B cell (primary cell): ENCODE data around the gene TBK1. TPM values are rescaled to one million over a fixed set of nuclear protein-coding genes. Genes with fewer than 3 reads are reported as not detected.

Experiments used
- ATAC-seq: fragments of 200-7000 bp; cut with Tn5 transposase; one replicate; pipeline ENCODE4 v1.10.0; 2021; ENCODE audit warnings: low read depth, mild to moderate bottlenecking, moderate number of reproducible peaks, moderate library complexity
- CTCF ChIA-PET: fragments of 350-600 bp; sonication (Branson Sonifier 250); formaldehyde crosslinking; loops from one replicate; lab custom pipeline; 2021; ENCODE audit warnings: antibody characterized with exemption, inconsistent platforms; lab: Charles Lee
- POLR2A ChIA-PET: fragments of 350-600 bp; sonication (Branson Sonifier 250); formaldehyde crosslinking; loops from one replicate; lab custom pipeline; 2021; ENCODE audit warnings: antibody characterized with exemption; lab: Charles Lee
- DNase-seq: peaks from one replicate; pipeline ENCODE4 v3.0.0; 2013
- H2AFZ ChIP-seq: 2 replicates; pipeline ENCODE4 v1.6.1; 2012; ENCODE audit warnings: mild to moderate bottlenecking, low read depth, low read length; ENCODE audit not compliant: insufficient read depth, poor library complexity, severe bottlenecking
- H3K27ac ChIP-seq, 2 donors: 1 replicate in 1 of 2; 2 replicates in 1 of 2; pipeline ENCODE4 v1.5.1; 2012 to 2013; ENCODE audit warnings: low read length in 2 of 2, mild to moderate bottlenecking in 2 of 2, moderate library complexity in 1 of 2
- H3K27me3 ChIP-seq, 4 experiments: fragments of 200-600 bp in 1 of 4; sonication (generic) in 1 of 4; replicated peaks in 1 of 4; 1 replicate in 2 of 4; 2 replicates in 2 of 4; pipeline versions ENCODE4 v1.6.1 to v1.7.0; 2013 to 2016; ENCODE audit warnings: low read length in 3 of 4, mild to moderate bottlenecking in 2 of 4, mixed read lengths in 1 of 4, moderate library complexity in 1 of 4; ENCODE audit not compliant: insufficient read depth in 4 of 4, control insufficient read depth in 3 of 4; ENCODE audit errors: control extremely low read depth in 1 of 4
- H3K36me3 ChIP-seq, 2 experiments: replicated peaks in 1 of 2; 1 replicate in 1 of 2; 2 replicates in 1 of 2; pipeline versions ENCODE4 v1.6.1 to v1.7.1; 2013; ENCODE audit warnings: low read length in 1 of 2; ENCODE audit not compliant: insufficient read depth in 2 of 2, control insufficient read depth in 1 of 2; ENCODE audit errors: control extremely low read depth in 1 of 2, extremely low read depth in 1 of 2
- H3K4me1 ChIP-seq, 2 donors: fragments of 200-600 bp in 1 of 2; sonication (generic) in 1 of 2; 1 replicate in 1 of 2; 2 replicates in 1 of 2; pipeline versions ENCODE4 v1.5.1 to v1.6.1; 2013 to 2017; ENCODE audit warnings: low read length in 2 of 2; ENCODE audit not compliant: control insufficient read depth in 2 of 2, insufficient read depth in 2 of 2
- H3K4me2 ChIP-seq: replicated peaks from 2 replicates; pipeline ENCODE3; 2012; ENCODE audit warnings: mild to moderate bottlenecking, low read depth, low read length; ENCODE audit not compliant: poor library complexity, severe bottlenecking
- H3K4me3 ChIP-seq, 5 experiments: fragments of 200-600 bp in 1 of 5; sonication (generic) in 1 of 5; 1 replicate in 3 of 5; 2 replicates in 2 of 5; pipeline versions ENCODE4 v1.5.1 to v1.7.0; 2011 to 2016; ENCODE audit warnings: low read length in 4 of 5, mild to moderate bottlenecking in 4 of 5, low read depth in 2 of 5, control low read depth in 1 of 5, moderate library complexity in 1 of 5; ENCODE audit not compliant: insufficient read depth in 1 of 5; ENCODE audit errors: control extremely low read depth in 1 of 5, extremely low read depth in 1 of 5
- H3K79me2 ChIP-seq: fragments of 200-600 bp; sonication (generic); one replicate; pipeline ENCODE4 v1.6.0; 2016; ENCODE audit warnings: low read length; ENCODE audit not compliant: control insufficient read depth, insufficient read depth
- H3K9ac ChIP-seq: fragments of 200-600 bp; sonication (generic); 2 replicates; pipeline ENCODE4 v1.6.1; 2017; ENCODE audit warnings: mild to moderate bottlenecking, low read length, moderate library complexity
- H3K9me3 ChIP-seq, 3 donors: one replicate each; pipeline versions ENCODE4 v1.6.1 to v1.7.1; 2013; ENCODE audit warnings: low read length in 2 of 3; ENCODE audit not compliant: control insufficient read depth in 2 of 3, insufficient read depth in 1 of 3; ENCODE audit errors: control extremely low read depth in 1 of 3
- H4K20me1 ChIP-seq: 2 replicates; pipeline ENCODE4 v1.6.0; 2012; ENCODE audit warnings: mild to moderate bottlenecking, low read length; ENCODE audit not compliant: insufficient read depth, control insufficient read depth, poor library complexity, severe bottlenecking
- H3K27ac Mint-ChIP-seq: one replicate; pipeline ENCODE4 v1.8.0; 2021; ENCODE audit warnings: mixed read lengths
- H3K27me3 Mint-ChIP-seq: one replicate; pipeline ENCODE4 v1.8.0; 2021; ENCODE audit warnings: mixed read lengths
- H3K4me1 Mint-ChIP-seq: one replicate; pipeline ENCODE4 v1.8.0; 2021; ENCODE audit warnings: mixed read lengths
- H3K4me3 Mint-ChIP-seq: one replicate; pipeline ENCODE4 v1.8.0; 2021; ENCODE audit warnings: mixed read lengths
- H3K9me3 Mint-ChIP-seq: one replicate; pipeline ENCODE4 v1.8.0; 2022; ENCODE audit warnings: mixed read lengths; ENCODE audit not compliant: insufficient read depth
- CTCF ChIP-seq: fragments of 200-600 bp; IDR thresholded peaks from one replicate; pipeline ENCODE4 v1.8.0; 2022; ENCODE audit warnings: antibody characterized with exemption, mild to moderate bottlenecking
- EZH2 ChIP-seq: IDR thresholded peaks from 2 replicates; pipeline ENCODE4 v1.6.1; 2012; ENCODE audit warnings: borderline replicate concordance, low read depth, mild to moderate bottlenecking, moderate library complexity, low read length; ENCODE audit not compliant: insufficient read depth, poor library complexity, severe bottlenecking
- WGBS: methylation state at CpG from one replicate; pipeline ENCODE4 v1.1.5; 2013; ENCODE audit warnings: missing lambda C conversion rate; ENCODE audit not compliant: insufficient coverage; 5-methylcytosine and 5-hydroxymethylcytosine counted together
- intact Hi-C: fragments of 100-400 bp; cut with micrococcal nuclease; formaldehyde crosslinking; loops from one replicate; pipeline ENCODE4 v1.10.0; 2022
- polyA plus RNA-seq: library from polyadenylated mRNA; depleted of rRNA; stranded (reverse); fragments of >200 nt; gene quantifications from 2 replicates; pipeline ENCODE4 v1.2.3, GENCODE V29; 2012
- total RNA-seq, 2 donors: library from RNA; stranded (reverse); fragments of 120-200 nt in 1 of 2; gene quantifications; 1 replicate in 1 of 2; 2 replicates in 1 of 2; pipeline versions ENCODE4 v1.2.3 to v1.2.4, GENCODE V29; 2013 to 2022

Gene TBK1
- total and polyA plus RNA-seq, 2 donors (not counting 1 experiment from before 2014, with no cell fraction given) = 10.4 to 46.9 TPM

GRCh38 chr12:64457466-64457865 lies 5.5 kb downstream of the TBK1 start:
- no peaks in the 10 kb centered on the region for H3K27me3 Mint-ChIP-seq
- Histone ChIP-seq H3K79me2 (peaks cover 72% of the 10 kb centered on the region), H3K4me1 (peaks cover 9 to 17% of the 10 kb centered on the region in 2 donors), H3K36me3 (peaks cover 6 to 9% of the 10 kb centered on the region in 2 experiments), H3K4me2 (no peak overlapping the region), H3K9me3 (no peaks in the 10 kb centered on the region), H4K20me1 (no peaks in the 10 kb centered on the region), H3K27me3 (no peaks in the 10 kb centered on the region), H3K4me3 (no peak overlapping the region), H3K9ac (no peak overlapping the region), H3K27ac (peak overlapping the region in 1 of 2 donors; percentile 27), H2AFZ (no peak overlapping the region)
- no CpG with 5 or more reads among the region's 3 CpGs for WGBS
- ChIA-PET CTCF (no interaction called here), POLR2A (no interaction called here)
- intact Hi-C loops = no loop called here
- no peaks in the 10 kb centered on the region for H3K9me3 Mint-ChIP-seq
- no peak for DNase-seq
- H3K27ac Mint-ChIP-seq = peak overlapping the region; percentile 10
- H3K4me1 Mint-ChIP-seq = peaks cover 45% of the 10 kb centered on the region
- no peak overlapping the region for H3K4me3 Mint-ChIP-seq
- TF ChIP-seq CTCF (no peak), EZH2 (no peak)
- no peak for ATAC-seq

GRCh38 chr12:64457923-64458322 lies 6.0 kb downstream of the TBK1 start:
- WGBS = 100% methylated on average over 1 of the region's 4 CpGs
- H3K27ac Mint-ChIP-seq = no peak overlapping the region
- H3K9ac ChIP-seq = no peak overlapping the region
- H3K4me3 ChIP-seq = no peak overlapping the region
- H3K27me3 Mint-ChIP-seq = no peaks in the 10 kb centered on the region
- peaks cover 40% of the 10 kb centered on the region for H3K4me1 Mint-ChIP-seq
- no peaks in the 10 kb centered on the region for H3K9me3 Mint-ChIP-seq
- no peak overlapping the region for H3K4me2 ChIP-seq
- peak overlapping the region in 1 of 2 donors; percentile 27 for H3K27ac ChIP-seq
- H3K9me3 ChIP-seq = no peaks in the 10 kb centered on the region
- DNase-seq (no peak), ATAC-seq (no peak)
- ChIA-PET CTCF (no interaction called here), POLR2A (no interaction called here)
- H3K4me3 Mint-ChIP-seq = no peak overlapping the region
- H3K79me2 ChIP-seq = peaks cover 68% of the 10 kb centered on the region
- intact Hi-C loops = no loop called here
- no peaks in the 10 kb centered on the region for H3K27me3 ChIP-seq
- H2AFZ ChIP-seq = no peak overlapping the region
- H3K36me3 ChIP-seq = peaks cover 6 to 9% of the 10 kb centered on the region in 2 experiments
- TF ChIP-seq CTCF = no peak
- no peak for TF ChIP-seq EZH2
- H4K20me1 ChIP-seq = no peaks in the 10 kb centered on the region
- H3K4me1 ChIP-seq = peaks cover 9 to 17% of the 10 kb centered on the region in 2 donors
